Hematopoietic multipotent progenitor cell treated with erythropoietin and hydrocortisone succinate and interleukin-3 and kit ligand, for 4 days (in vitro differentiated cells): ENCODE results near the gene FARS2.
"Not testable (repeated sequence)": the region's sequence is repeated elsewhere in the genome, so short reads cannot be mapped to it uniquely, and the experiment has no call there.

Experiments used
- DNase-seq: peaks from one replicate; pipeline ENCODE4 v3.0.0-alpha.2; 2015

Gene FARS2

DNA sequence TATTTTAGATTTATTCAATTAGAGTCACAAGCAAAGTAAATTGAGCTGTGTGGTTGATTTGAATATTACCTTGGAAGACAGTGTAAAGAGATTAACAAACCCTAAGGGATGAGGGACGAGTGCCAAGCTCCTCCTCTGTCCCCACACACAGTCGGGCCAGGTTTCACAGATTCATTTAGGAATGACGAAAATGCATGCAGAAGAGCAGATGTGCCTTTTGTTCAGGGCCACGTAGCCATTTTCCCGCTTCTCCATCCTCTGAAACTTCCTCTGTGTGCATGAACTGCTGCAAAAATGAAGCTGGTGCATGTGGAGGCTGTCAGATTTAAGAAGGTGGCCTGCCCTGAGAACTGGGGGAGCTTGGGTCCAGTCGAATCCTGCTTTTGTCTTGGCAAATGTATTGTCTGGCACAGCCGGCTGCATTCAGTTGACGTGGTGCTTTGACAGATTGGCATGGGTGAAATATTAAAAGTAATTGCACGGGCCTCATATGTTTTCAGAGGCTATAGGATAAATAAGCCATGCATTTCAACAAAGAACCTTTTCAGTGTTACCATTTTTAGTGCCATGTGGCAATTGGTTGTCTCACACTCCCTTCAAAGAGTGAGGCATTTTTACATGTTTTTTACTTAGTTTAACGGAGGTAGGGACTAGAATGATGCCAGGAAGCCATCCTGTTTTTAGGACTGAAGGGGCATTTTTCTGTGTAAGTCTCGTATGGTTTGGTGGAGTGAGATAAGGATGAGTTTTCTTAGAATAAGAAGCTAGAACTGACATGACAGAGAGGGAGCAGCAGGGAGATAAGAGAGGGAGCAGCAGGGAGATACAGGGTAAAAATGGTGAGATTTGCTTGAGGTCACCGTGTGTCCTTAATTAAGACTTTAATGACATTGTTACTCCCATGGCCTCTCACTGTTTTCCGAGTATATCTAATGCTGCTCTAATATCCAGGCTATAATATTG, 384.3 kb downstream of the FARS2 start:
- DNase-seq: peak; percentile 71

- no peak for DNase-seq
Observed at GRCh38 chr6:5652406-5653137, 391.3 kb downstream of the FARS2 start.

- no peak for DNase-seq
Observed at GRCh38 chr6:5653801-5654200, 392.5 kb downstream of the FARS2 start.

DNA sequence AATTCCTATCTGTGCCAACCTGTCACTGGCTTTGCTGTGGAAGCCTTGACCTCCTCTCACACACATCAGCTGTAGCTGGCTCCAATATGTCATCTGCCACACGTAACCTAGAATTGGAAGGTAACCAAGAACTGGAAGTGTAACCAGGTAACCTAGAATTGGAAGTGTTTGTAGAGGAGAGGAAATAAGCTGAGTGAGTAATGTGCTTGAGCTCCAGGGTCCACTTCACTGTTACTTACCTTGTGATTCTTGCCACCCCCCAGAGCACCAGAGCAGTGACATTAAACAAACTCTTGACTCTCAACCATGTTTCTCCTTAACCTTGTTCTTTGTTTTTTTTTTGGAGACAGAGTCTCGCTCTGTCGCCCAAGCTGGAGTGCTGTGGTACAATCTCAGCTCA, 394.9 kb downstream of the FARS2 start:
- DNase-seq: no peak

DNA sequence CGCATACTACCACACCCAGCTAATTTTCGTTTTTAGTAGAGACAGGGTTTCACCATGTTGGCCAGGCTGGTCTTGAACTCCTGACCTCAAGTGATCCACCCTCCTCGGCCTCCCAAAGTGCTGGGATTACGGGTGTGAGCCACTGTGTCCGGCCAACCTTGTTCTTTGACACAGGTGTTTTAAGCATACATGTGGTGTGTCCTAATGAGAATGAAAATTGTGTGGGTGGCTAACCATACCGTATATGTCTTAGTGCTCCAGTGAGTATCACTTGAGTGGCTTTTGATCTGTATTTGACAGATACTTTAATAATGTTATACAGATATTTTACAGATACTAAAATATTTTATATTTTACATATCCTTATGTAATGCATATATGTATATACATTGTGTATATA, 395.4 kb downstream of the FARS2 start:
- not testable (repeated sequence) for DNase-seq

- DNase-seq: peak; percentile 49
Observed at GRCh38 chr6:5657684-5658430, 396.5 kb downstream of the FARS2 start.

DNA sequence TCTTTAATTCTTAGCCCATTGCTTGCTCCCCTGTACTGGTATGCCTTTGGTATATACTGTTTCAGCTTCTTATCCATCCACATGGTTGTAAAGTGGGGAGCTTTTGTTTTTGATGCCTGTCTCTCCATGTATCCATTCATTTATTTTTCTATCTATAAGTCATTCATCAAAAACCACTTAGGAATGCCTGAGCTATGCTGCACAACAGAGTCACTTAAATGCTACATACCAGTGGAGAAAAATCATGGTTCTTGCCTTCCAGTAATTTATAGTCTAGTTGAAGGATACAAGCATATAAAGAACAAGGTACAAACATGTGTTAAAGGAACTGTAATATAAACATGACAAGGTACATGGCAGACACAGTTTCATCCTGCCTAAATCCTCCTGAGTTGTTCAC, 398.2 kb downstream of the FARS2 start:
- DNase-seq: no peak

DNA sequence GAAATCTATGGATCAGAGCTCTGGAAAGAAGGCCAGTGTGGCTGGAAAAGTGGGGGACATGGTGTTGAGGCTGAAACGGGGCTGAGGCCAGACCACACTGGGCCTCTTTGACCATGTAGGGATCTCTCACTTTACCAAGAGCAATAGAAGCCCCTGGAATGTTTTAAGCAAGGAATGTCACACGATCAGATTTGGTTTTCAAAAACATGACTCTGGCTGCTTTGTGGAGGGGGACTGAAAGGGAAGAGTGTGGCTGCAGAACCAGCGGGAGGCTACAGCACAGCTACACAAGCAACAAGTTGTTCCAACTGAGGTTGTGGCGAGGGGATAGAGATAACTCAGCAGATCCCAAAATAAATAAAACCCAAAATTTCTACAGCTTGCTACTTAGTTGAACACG, 399.5 kb downstream of the FARS2 start:
- no peak for DNase-seq

GRCh38 chr6:5662797-5663196, 401.5 kb downstream of the FARS2 start:
- no peak for DNase-seq

DNA sequence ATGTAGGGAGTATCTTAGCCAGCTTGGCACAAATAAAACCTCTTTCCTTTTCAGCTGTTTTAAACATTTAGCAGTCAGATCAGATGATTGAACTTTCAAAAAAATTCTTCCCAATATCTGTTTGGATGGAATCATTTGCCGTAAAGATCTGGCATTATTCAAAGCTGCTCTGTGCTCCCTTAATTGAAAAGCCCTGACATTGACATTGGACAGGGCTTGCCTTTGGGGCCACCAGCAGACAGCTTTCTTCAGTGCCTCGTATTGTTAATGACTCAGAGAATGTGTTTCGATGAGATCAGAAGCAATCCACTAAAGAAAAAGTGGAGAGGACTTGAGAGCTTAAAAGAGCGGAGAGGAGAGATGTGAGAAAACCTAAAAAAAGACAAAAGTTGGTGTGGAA, 401.9 kb downstream of the FARS2 start:
- no peak for DNase-seq

GRCh38 chr6:5663739-5664138, 402.4 kb downstream of the FARS2 start:
- DNase-seq: no peak

GRCh38 chr6:5664149-5664548, 402.8 kb downstream of the FARS2 start:
- DNase-seq: no peak

DNA sequence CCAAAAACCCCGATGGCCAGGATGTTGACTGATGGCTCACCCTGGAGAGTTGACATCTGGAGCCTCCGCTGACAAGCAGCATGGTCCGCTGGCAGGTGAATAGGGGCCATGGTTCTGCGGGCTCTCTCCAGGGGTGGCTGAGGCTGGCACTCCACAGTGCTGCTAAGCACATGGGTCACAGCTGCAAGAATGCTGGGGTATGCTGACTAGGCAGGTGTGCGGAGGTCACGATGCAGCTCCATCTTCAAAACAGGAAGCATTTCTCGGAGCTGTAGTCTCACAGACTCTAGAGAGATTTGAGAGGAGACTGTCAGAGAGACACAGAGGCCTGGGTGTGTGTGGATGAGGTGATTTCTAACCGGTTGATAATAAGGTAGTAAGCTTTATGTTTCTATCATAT, 403.9 kb downstream of the FARS2 start:
- no peak for DNase-seq

DNA sequence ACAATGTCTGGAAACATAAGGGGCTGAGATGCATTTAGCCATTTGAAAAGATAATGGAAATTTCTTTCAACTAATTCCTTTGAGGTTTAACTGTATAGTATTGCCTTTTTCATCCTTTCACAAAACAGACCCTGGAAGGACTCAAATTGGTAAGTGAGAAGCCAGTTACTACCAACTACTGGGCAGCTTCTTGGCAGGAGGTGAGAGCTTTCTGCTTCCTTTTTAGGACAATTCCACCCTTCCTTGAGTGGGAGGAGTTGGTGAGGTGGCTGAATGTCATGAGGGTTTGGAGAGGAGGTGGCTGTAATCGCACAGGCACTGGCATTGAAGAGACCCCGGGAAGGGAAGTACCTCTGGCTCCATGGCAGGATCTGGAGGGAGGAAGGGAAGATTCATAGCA, 404.4 kb downstream of the FARS2 start:
- no peak for DNase-seq

- no peak for DNase-seq
Observed at GRCh38 chr6:5666695-5667094, 405.4 kb downstream of the FARS2 start.

DNA sequence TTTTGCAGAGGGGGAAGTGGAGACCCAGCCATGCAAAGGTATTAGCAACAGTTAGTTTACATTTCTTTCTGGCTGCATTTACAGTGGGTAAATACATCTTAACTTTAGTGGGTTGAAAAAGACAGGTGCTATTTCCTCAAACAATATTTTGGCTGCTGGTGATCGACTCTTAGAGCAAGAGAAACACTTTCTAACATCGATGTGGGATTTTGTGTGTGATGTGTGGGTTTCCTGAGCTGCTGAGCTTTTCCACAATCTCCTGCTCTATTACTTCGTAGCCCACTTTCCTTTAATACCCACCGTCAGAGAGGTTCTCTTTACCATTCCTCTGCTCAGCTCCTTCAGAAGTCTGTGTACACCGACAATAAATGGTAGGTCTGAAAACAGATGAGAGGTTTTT, 406.4 kb downstream of the FARS2 start:
- DNase-seq: no peak

DNA sequence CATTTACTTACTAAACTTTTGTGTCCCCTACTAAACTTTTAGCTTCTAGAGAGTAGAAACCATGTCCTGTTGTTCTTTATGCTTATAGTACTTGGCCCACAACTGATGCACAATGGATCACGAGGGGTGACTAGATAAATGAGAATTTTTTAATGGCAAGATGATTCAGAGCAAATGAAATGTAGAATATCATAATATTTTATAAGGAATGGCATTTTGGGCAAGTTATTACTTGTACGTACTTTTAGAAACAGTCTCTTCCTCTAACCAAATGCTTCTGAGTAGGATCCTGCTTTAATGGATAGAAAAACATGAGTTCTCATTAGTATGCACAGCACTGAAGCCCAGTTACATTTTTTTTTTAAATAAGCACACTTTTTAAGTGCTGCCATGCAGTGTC, 409.1 kb downstream of the FARS2 start:
- no peak for DNase-seq

DNA sequence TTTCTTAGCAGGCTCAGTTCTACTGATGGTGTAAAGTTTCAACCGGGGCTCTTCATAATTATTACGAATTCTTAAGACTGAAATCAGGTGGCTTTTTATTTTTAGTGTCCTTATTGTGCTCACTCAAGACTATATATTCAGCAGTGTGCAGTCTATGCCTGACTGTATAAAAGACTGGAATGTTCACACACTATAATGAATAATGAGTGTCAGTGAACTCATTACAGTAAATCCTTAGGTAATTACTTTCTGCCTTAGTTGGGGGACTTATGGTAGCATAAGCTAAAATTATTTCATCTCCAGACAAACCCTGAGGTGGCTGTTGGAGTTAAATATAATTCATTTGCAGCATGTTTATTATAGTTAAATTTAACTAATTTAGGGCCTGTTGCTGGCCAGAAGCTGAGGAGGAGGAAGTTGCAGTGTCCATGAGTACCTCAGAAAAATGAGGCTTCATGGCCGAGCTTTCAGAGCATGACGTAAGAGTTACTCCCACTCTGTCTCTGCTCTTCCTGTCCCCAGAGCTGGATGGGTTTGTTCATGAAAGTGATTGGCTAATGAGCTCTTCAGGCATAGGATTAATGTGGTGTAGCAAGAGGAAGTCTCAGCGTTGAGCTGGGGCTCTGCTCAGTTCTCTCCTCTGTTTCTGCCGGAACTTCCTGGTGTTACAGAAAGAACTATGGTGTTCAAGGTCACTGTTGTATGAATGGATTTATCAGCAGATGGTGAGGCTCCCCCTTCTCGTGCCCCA, 409.7 kb downstream of the FARS2 start:
- DNase-seq: peak; percentile 79

- DNase-seq: peak; percentile 21
Observed at GRCh38 chr6:5671601-5672559, 410.6 kb downstream of the FARS2 start.

- peak; percentile 44 for DNase-seq
Observed at GRCh38 chr6:5672581-5673011, 411.3 kb downstream of the FARS2 start.
